Omental fat pad (tissue), 4 donors: ENCODE results near the gene PGF. TPM values are rescaled to one million over a fixed set of nuclear protein-coding genes. Genes with fewer than 3 reads are reported as not detected.
A peak's percentile ranks its signal among the peaks of the same experiment; 100 is the strongest.

ENCODE experiments used
- ATAC-seq: fragments of 150-250 bp; one replicate; pipeline ENCODE4 v1.9.1; 2016; ENCODE audit warnings: mild to moderate bottlenecking, moderate library complexity; ENCODE audit not compliant: low FRiP score
- DNase-seq: peaks from one replicate; pipeline ENCODE4 v3.0.0-alpha.2; 2019; ENCODE audit warnings: low spot score
- total RNA-seq, 4 donors: library from RNA; depleted of rRNA; stranded (reverse); fragments of >200 nt; gene quantifications; one replicate each; pipeline ENCODE4 v1.1.0, GENCODE V29; 2016
- TF ChIP-seq, protein P1 (sequence below), 3 donors: fragments of 450-650 bp; IDR thresholded peaks; one replicate each; pipeline ENCODE4 v1.5.1; 2016 to 2017; ENCODE audit warnings: antibody characterized with exemption in 3 of 3, mild to moderate bottlenecking in 3 of 3, moderate library complexity in 2 of 3

Gene PGF
- total RNA-seq, 4 donors from 2014 or later, result 3.2 to 28.4 (median 7.1) TPM

DNA sequence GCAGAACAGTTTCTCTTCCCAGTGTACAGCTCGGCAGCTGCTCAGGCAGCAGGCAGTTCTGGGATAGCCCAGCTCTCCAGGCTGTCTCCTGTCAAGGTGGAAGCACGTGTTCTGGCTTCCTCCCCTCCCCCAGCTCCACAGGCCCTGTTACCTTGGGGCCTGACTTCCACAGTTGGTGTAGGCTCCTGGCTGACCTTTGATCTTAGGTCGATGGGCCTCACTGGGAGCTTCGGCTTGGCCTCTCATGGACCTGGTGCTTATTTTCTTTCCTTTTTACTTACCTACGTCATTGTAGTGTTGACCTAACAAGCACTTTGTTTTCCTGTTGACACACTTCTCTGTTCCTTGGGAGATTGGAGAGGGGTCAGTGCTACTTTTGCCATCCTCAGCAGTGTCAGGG lies 56.7 kb downstream of the PGF start:
- ATAC-seq (no peak), DNase-seq (no peak)
- TF ChIP-seq, protein P1, sequence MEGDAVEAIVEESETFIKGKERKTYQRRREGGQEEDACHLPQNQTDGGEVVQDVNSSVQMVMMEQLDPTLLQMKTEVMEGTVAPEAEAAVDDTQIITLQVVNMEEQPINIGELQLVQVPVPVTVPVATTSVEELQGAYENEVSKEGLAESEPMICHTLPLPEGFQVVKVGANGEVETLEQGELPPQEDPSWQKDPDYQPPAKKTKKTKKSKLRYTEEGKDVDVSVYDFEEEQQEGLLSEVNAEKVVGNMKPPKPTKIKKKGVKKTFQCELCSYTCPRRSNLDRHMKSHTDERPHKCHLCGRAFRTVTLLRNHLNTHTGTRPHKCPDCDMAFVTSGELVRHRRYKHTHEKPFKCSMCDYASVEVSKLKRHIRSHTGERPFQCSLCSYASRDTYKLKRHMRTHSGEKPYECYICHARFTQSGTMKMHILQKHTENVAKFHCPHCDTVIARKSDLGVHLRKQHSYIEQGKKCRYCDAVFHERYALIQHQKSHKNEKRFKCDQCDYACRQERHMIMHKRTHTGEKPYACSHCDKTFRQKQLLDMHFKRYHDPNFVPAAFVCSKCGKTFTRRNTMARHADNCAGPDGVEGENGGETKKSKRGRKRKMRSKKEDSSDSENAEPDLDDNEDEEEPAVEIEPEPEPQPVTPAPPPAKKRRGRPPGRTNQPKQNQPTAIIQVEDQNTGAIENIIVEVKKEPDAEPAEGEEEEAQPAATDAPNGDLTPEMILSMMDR (IDR thresholded peaks at IDR 0.05), result no peak

DNA sequence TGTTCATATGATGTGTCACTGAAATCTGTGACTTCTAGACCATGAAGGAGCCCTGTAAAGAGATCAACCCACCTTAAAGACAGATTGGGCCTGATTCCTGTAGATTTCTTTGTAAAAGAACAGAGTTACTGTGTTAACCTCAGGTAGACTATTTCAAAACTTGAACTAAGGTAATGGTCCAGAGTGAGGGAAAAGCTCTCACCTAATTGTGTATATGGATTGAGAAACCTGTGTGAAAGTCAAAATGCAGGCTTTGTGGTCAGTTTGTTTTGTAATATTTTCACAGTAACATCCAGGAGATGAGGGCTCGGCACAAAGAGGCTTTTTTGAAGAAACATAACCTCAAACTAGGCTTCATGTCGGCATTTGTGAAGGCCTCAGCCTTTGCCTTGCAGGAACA lies 57.3 kb downstream of the PGF start:
- TF ChIP-seq, protein P1 (IDR thresholded peaks at IDR 0.05), result no peak
- no peak for ATAC-seq
- no peak for DNase-seq

DNA sequence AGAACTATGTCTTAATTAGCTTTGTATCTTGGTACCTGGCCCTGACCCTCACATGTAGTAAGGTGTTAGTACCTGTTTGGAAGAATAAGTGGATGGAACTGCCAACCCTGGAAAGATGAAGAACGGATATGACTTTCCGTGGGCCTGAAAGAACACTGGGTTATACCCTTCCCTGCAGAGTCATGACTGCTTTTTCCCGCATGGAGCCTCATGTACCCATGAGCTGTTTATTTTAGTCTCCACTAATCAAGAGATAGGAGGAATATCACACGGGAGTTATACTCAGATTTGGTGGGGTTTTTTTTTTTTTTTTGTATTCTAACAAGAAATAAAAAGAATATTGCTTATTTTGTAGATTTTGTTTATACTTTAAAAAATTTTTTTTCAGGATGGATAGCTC lies 57.8 kb downstream of the PGF start:
- TF ChIP-seq, protein P1 (IDR thresholded peaks at IDR 0.05), result no peak
- ATAC-seq (no peak), DNase-seq (no peak)

DNA sequence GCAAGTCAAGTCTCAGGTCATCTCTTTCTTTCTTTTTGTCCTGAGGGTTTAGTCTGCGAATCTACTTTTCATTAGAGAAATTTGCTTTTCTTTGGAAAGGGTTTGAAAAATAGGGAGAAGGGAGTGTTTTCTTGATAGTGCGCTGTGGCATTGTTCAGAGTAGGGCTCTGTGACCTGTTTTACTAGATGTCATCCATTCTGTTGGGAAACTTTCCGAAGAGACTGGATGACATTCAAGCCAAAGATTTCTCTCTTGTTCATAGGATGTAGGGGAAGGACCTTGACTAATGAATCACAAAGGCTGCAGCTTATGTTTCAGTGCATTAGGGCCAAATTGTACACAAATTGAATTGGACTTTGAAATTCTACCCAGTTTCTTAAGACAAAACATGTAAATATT lies 59.0 kb downstream of the PGF start:
- ATAC-seq, result no peak
- TF ChIP-seq, protein P1 (IDR thresholded peaks at IDR 0.05), result no peak
- no peak for DNase-seq

DNA sequence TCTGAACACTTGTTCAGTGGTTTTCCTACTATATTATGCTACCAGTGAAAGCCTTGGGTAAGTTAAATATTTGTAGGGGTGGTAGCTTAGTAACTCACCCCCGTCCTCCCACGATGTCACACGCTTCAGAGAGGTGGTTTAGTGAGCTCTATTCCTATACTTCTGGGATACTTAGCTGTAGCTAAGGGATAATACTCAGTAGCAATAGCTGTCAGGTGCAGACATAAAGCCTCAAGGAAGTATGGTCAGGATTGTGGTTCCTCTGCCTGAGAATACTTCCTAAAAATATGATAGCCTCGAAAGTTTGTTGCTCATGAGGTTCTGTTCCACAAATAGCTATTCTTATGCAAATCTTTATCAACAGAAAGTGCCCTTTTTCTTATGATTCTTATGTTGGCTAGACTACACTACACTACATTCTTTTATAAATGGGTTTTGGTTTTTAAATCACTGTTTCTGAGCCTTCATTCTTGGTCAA lies 61.7 kb downstream of the PGF start:
- TF ChIP-seq, protein P1 (IDR thresholded peaks at IDR 0.05), result no peak
- ATAC-seq (no peak), DNase-seq (no peak)

DNA sequence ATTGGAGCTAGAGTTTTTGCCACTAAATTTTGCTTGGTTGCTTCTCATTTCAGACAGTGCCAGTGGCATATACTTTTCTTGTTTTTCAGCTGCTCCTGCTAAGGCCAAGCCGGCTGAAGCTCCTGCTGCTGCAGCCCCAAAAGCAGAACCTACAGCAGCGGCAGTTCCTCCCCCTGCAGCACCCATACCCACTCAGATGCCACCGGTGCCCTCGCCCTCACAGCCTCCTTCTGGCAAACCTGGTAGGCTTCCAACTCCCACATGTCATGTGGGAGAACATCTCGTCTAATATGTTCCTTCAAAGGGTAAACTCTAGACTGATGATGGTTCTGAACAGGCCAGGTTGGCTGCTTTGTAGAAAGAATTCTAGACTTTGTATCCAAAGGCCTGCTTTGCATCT lies 62.7 kb downstream of the PGF start:
- no peak for ATAC-seq

DNA sequence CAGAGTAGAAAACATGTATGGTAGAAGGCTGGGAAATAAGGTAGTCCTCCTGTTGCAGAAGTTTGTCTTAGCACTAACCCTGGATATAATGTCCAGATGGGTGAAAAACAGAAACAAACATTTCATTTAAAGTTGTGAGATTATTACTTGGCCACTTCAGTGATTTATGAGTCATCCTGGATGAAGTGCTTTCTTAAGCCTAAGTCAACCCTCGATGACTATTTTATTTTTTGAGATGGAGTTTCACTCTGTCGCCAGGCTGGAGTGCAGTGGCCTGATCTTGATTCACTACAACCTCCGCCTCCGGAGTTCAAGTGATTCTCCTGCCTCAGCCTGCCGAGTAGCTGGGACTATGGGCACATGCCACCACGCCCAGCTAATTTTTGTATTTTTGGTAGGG lies 63.5 kb downstream of the PGF start:
- DNase-seq (no peak), ATAC-seq (peak; percentile 11)
- TF ChIP-seq, protein P1 (IDR thresholded peaks at IDR 0.05), result no peak

More for the DNA sequence above, 62.7 kb downstream of the PGF start:
- DNase-seq, result no peak
- TF ChIP-seq, protein P1 (IDR thresholded peaks at IDR 0.05), result no peak

Other genes with a start within 250 kb of the PGF start
- 10 to 100 TPM; 18.4 to 33.5 (median 26.8) TPM for gene AREL1, start 242.5 kb downstream of the PGF start, total RNA-seq
- 10 to 100 TPM; 21.7 to 34.2 (median 27.1) TPM for gene FCF1, start 242.5 kb downstream of the PGF start, total RNA-seq
- gene YLPM1, start 192.3 kb downstream of the PGF start, total RNA-seq, result 10 to 100 TPM; 28.9 to 73.1 (median 47.3) TPM
- gene PROX2, start 79.5 kb downstream of the PGF start, total RNA-seq, result not detected
- gene DLST, start 73.7 kb downstream of the PGF start, total RNA-seq, result 100 to 1,000 TPM; 102 to 144 (median 114) TPM
- 1 to 10 TPM; 1.3 to 5.2 (median 1.5) TPM for gene RPS6KL1, start 32.3 kb downstream of the PGF start, total RNA-seq
- 10 to 100 TPM; 23.6 to 42.0 (median 35.2) TPM for gene EIF2B2, start 47.3 kb upstream of the PGF start, total RNA-seq
- gene MLH3, start 95.9 kb upstream of the PGF start, total RNA-seq, result 10 to 100 TPM; 20.4 to 47.1 (median 24.4) TPM
- 10 to 100 TPM; 10.7 to 17.0 (median 13.2) TPM for gene ACYP1, start 108.4 kb upstream of the PGF start, total RNA-seq
- gene ZC2HC1C, start 114.0 kb upstream of the PGF start, total RNA-seq, result 1 to 10 TPM in 3 of 4 donors, under 1 TPM in 1; 0.48 to 5.6 (median 1.5) TPM
- gene NEK9, start 171.5 kb upstream of the PGF start, total RNA-seq, result 10 to 100 TPM; 40.1 to 68.3 (median 54.8) TPM
- 100 to 1,000 TPM; 189 to 372 (median 341) TPM for gene TMED10, start 221.0 kb upstream of the PGF start, total RNA-seq